ENCODE measurements around the gene FAM83E. TPM values are rescaled to one million over a fixed set of nuclear protein-coding genes. Genes with fewer than 3 reads are reported as not detected.

The FAM83E gene
- total and polyA plus RNA-seq, 2 experiments from 2014 or later: 1.0 to 2.3 TPM

DNA sequence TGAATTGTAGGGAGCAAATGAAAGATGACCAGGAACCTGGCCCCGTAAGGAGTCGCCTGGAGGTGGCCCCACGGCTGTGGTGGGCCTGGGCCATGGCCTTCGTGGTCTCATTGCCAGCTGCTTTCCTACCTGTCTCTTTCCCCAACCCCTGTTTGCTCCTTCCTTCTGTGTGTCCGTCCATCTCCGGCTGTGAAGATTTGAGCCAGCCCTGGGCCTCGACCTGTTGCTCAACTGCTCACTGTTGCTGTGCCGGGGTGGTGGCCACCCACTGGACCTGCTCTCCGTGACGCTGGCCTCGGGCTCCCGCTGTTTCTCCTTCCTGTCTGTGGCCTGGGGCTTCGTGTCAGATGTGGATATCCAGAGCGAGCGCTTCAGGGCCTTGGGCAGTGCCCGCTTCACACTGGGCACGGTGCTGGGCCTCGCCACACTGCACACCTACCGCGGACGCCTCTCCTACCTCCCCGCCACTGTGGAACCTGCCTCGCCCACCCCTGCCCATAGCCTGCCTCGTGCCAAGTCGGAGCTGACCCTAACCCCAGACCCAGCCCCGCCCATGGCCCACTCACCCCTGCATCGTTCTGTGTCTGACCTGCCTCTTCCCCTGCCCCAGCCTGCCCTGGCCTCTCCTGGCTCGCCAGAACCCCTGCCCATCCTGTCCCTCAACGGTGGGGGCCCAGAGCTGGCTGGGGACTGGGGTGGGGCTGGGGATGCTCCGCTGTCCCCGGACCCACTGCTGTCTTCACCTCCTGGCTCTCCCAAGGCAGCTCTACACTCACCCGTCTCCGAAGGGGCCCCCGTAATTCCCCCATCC, 13.8 kb upstream of the FAM83E start:
- Histone ChIP-seq H2AFZ (no peak overlapping the region), H3F3A (replicated peaks; ENCODE audit: low read depth) (peaks cover 31% of the 10 kb centered on the region; the same call in 1 of the 2 replicates), H3K27ac (ENCODE audit: low read depth) (0 out of 2 replicates have a peak overlapping the region, but pooled peaks have one; percentile 84), H3K27me3 (ENCODE audit: insufficient read depth) (no peaks in the 10 kb centered on the region), H3K9me2 (ENCODE audit: insufficient read depth) (no peaks in the 10 kb centered on the region), H3K79me2 (replicated peaks; ENCODE audit: insufficient read depth) (peaks cover 11% of the 10 kb centered on the region), H3K4me1 (ENCODE audit: insufficient read depth) (peaks cover 22% of the 10 kb centered on the region), H4K20me1 (replicated peaks; ENCODE audit: insufficient read depth) (peaks cover 13% of the 10 kb centered on the region), H3K4me3 (peak overlapping the region; percentile 52), H3K36me3 (ENCODE audit: insufficient read depth) (no peaks in the 10 kb centered on the region), H3K4me2 (peak overlapping the region; percentile 83)
- no peaks in the 10 kb centered on the region; the same call in 1 of the 3 replicates for H3K9me3 Mint-ChIP-seq
- DNase-seq (ENCODE audit: low spot score) (no peak), ATAC-seq (no peak)
- peaks cover 31% of the 10 kb centered on the region for H3K27me3 Mint-ChIP-seq (ENCODE audit: insufficient read depth, low read depth, poor library complexity)
- peaks cover 33% of the 10 kb centered on the region for H3K4me1 Mint-ChIP-seq
- H3K27ac Mint-ChIP-seq: no peak overlapping the region; the same call in 1 of the 2 replicates
- H3K4me3 Mint-ChIP-seq: no peak overlapping the region; the same call in 2 of the 3 replicates
- TF ChIP-seq JUNB (IDR thresholded peaks at IDR 0.05; ENCODE audit: unreplicated experiment): no peak
- TF ChIP-seq, protein P1, sequence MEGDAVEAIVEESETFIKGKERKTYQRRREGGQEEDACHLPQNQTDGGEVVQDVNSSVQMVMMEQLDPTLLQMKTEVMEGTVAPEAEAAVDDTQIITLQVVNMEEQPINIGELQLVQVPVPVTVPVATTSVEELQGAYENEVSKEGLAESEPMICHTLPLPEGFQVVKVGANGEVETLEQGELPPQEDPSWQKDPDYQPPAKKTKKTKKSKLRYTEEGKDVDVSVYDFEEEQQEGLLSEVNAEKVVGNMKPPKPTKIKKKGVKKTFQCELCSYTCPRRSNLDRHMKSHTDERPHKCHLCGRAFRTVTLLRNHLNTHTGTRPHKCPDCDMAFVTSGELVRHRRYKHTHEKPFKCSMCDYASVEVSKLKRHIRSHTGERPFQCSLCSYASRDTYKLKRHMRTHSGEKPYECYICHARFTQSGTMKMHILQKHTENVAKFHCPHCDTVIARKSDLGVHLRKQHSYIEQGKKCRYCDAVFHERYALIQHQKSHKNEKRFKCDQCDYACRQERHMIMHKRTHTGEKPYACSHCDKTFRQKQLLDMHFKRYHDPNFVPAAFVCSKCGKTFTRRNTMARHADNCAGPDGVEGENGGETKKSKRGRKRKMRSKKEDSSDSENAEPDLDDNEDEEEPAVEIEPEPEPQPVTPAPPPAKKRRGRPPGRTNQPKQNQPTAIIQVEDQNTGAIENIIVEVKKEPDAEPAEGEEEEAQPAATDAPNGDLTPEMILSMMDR (conservative IDR thresholded peaks at IDR 0.05; ENCODE audit: low read depth in 2 of 2): no peak
- no peak for TF ChIP-seq ZNF331 (CRISPR knock-in tag; IDR thresholded peaks at IDR 0.05; ENCODE audit: low read depth)
- no peak for TF ChIP-seq EZH2 (IDR thresholded peaks at IDR 0.05; ENCODE audit: low read depth, unreplicated experiment)
- TF ChIP-seq POLR2AphosphoS5 (IDR thresholded peaks at IDR 0.05; ENCODE audit: low read depth): no peak
- TF ChIP-seq, protein P2, sequence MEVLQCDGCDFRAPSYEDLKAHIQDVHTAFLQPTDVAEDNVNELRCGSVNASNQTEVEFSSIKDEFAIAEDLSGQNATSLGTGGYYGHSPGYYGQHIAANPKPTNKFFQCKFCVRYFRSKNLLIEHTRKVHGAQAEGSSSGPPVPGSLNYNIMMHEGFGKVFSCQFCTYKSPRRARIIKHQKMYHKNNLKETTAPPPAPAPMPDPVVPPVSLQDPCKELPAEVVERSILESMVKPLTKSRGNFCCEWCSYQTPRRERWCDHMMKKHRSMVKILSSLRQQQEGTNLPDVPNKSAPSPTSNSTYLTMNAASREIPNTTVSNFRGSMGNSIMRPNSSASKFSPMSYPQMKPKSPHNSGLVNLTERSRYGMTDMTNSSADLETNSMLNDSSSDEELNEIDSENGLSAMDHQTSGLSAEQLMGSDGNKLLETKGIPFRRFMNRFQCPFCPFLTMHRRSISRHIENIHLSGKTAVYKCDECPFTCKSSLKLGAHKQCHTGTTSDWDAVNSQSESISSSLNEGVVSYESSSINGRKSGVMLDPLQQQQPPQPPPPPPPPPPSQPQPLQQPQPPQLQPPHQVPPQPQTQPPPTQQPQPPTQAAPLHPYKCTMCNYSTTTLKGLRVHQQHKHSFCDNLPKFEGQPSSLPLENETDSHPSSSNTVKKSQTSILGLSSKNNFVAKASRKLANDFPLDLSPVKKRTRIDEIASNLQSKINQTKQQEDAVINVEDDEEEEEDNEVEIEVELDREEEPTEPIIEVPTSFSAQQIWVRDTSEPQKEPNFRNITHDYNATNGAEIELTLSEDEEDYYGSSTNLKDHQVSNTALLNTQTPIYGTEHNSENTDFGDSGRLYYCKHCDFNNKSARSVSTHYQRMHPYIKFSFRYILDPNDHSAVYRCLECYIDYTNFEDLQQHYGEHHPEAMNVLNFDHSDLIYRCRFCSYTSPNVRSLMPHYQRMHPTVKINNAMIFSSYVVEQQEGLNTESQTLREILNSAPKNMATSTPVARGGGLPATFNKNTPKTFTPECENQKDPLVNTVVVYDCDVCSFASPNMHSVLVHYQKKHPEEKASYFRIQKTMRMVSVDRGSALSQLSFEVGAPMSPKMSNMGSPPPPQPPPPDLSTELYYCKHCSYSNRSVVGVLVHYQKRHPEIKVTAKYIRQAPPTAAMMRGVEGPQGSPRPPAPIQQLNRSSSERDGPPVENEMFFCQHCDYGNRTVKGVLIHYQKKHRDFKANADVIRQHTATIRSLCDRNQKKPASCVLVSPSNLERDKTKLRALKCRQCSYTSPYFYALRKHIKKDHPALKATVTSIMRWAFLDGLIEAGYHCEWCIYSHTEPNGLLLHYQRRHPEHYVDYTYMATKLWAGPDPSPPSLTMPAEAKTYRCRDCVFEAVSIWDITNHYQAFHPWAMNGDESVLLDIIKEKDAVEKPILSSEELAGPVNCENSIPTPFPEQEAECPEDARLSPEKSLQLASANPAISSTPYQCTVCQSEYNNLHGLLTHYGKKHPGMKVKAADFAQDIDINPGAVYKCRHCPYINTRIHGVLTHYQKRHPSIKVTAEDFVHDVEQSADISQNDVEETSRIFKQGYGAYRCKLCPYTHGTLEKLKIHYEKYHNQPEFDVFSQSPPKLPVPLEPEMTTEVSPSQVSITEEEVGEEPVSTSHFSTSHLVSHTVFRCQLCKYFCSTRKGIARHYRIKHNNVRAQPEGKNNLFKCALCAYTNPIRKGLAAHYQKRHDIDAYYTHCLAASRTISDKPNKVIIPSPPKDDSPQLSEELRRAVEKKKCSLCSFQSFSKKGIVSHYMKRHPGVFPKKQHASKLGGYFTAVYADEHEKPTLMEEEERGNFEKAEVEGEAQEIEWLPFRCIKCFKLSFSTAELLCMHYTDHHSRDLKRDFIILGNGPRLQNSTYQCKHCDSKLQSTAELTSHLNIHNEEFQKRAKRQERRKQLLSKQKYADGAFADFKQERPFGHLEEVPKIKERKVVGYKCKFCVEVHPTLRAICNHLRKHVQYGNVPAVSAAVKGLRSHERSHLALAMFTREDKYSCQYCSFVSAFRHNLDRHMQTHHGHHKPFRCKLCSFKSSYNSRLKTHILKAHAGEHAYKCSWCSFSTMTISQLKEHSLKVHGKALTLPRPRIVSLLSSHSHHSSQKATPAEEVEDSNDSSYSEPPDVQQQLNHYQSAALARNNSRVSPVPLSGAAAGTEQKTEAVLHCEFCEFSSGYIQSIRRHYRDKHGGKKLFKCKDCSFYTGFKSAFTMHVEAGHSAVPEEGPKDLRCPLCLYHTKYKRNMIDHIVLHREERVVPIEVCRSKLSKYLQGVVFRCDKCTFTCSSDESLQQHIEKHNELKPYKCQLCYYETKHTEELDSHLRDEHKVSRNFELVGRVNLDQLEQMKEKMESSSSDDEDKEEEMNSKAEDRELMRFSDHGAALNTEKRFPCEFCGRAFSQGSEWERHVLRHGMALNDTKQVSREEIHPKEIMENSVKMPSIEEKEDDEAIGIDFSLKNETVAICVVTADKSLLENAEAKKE (CRISPR knock-in tag; IDR thresholded peaks at IDR 0.05): no peak
- TF ChIP-seq, protein P3, sequence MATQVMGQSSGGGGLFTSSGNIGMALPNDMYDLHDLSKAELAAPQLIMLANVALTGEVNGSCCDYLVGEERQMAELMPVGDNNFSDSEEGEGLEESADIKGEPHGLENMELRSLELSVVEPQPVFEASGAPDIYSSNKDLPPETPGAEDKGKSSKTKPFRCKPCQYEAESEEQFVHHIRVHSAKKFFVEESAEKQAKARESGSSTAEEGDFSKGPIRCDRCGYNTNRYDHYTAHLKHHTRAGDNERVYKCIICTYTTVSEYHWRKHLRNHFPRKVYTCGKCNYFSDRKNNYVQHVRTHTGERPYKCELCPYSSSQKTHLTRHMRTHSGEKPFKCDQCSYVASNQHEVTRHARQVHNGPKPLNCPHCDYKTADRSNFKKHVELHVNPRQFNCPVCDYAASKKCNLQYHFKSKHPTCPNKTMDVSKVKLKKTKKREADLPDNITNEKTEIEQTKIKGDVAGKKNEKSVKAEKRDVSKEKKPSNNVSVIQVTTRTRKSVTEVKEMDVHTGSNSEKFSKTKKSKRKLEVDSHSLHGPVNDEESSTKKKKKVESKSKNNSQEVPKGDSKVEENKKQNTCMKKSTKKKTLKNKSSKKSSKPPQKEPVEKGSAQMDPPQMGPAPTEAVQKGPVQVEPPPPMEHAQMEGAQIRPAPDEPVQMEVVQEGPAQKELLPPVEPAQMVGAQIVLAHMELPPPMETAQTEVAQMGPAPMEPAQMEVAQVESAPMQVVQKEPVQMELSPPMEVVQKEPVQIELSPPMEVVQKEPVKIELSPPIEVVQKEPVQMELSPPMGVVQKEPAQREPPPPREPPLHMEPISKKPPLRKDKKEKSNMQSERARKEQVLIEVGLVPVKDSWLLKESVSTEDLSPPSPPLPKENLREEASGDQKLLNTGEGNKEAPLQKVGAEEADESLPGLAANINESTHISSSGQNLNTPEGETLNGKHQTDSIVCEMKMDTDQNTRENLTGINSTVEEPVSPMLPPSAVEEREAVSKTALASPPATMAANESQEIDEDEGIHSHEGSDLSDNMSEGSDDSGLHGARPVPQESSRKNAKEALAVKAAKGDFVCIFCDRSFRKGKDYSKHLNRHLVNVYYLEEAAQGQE (IDR thresholded peaks at IDR 0.05; ENCODE audit: unreplicated experiment): no peak
- TF ChIP-seq NANOG (IDR thresholded peaks at IDR 0.05; ENCODE audit: borderline replicate concordance): no peak
- no peak for TF ChIP-seq ZNF114 (CRISPR knock-in tag; IDR thresholded peaks at IDR 0.05)
- TF ChIP-seq STAT1 (IDR thresholded peaks at IDR 0.05; ENCODE audit: unreplicated experiment): no peak
- TF ChIP-seq EZH2phosphoT487 (IDR thresholded peaks at IDR 0.05; ENCODE audit: unreplicated experiment): no peak
- no peak for TF ChIP-seq CREB1 (CRISPR knock-in tag; IDR thresholded peaks at IDR 0.05; ENCODE audit: low read depth)
- TF ChIP-seq, protein P4, sequence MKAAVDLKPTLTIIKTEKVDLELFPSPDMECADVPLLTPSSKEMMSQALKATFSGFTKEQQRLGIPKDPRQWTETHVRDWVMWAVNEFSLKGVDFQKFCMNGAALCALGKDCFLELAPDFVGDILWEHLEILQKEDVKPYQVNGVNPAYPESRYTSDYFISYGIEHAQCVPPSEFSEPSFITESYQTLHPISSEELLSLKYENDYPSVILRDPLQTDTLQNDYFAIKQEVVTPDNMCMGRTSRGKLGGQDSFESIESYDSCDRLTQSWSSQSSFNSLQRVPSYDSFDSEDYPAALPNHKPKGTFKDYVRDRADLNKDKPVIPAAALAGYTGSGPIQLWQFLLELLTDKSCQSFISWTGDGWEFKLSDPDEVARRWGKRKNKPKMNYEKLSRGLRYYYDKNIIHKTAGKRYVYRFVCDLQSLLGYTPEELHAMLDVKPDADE (IDR thresholded peaks at IDR 0.05): no peak
- H3K36me3 Mint-ChIP-seq (ENCODE audit: low read depth): peaks cover 7% of the 10 kb centered on the region; the same call in 2 of the 3 replicates
